H4 (cell line): Measurements from ENCODE around the gene NYAP1. TPM values are rescaled to one million over a fixed set of nuclear protein-coding genes. Genes with fewer than 3 reads are reported as not detected.
"Not testable (repeated sequence)": the region's sequence is repeated elsewhere in the genome, so short reads cannot be mapped to it uniquely, and the experiment has no call there.

Source experiments
- DNase-seq: peaks from one replicate; pipeline ENCODE4 v3.0.0-alpha.2; 2015; ENCODE audit warnings: low spot score
- total RNA-seq: library from RNA; depleted of rRNA; stranded (reverse); fragments of >200 nt; shearing (Covaris generic); gene quantifications from 2 replicates; pipeline ENCODE4 v1.2.3, GENCODE V29; 2014

NYAP1 gene
- total RNA-seq, 1 experiment from 2014 or later, result not detected

DNA sequence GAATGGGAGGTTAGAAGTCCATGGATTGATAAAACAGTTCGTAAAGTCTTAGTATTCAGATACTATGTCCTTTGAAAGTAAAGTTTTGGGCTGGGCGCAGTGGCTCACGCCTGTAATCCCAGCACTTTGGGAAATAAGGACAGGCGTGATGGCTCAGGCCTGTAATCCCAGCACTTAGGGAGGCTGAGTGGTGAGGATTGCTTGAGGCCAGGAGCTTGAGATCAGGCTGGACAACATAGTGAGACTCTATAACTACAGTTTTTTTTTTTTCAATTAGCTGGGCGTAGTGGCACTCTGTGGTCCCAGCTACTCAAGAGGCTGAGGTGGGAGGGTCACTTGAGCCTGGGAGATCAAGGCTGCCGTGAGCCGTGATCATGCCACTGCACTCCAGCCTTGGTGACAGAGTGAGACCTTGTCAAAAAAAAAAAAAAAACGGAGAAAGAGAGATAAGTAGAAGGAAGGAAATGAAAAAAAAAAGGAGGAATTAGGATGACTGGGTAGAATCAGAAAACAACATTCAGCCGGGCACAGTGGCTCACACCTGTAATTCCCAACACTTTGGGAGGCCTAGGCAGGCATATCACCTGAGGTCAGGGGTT, 29.6 kb downstream of the NYAP1 start:
- DNase-seq, result no peak

DNA sequence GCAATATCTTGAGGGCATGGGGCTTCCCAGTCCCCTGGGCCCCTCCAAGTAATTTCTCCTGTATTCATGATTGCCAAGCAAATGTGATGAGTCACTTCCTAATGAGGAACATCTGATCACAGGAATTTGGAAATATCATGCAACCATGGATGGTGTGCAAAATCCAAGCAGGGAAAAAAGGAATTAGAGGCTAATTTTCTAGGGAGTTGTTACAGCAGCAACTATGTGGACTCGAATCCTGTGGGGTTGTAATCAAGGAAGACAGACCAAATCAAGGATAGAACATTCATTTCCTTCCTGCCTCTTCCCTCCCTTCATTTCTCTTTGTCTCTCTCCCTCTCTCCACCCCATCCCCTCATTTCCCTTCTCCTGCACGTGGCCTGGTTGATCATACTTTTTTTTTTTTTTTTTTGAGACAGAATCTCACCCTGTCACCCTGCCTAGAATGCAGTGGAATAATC, 31.4 kb downstream of the NYAP1 start:
- peak; percentile 47 for DNase-seq

DNA sequence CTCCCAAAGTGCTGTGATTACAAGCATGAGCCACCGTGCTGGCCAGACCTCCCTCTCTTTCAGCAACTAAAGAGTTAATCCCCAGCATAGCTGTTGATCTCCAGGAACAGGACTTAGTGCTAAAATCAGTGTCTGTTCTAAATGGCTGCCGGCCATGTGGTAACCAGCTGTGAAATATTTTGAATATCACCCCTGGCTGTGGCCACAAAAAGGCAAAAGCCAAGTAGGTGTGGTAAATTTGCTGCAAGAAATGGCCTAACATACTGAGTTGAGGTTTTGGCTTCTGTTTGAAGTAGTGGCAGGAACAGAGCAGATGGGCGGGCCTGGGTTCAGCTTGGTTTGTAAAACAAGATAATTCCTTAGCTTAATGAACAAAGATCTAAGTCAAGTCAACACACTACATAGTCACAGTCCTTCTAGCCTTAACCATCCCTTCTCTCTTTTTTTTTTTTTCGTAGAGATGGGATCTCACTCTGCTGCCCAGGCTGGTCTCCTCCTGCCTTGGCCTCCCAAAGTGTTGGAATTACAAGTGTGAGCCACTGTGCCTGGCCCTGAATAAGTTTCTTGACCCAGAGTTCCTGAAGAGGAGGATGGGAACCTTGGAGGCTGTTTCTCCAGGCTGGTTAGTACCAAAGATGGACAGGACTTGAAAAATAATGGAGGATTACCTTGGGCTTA, 32.5 kb downstream of the NYAP1 start:
- peak; percentile 97 for DNase-seq

GRCh38 chr7:100517305-100517704, 33.6 kb downstream of the NYAP1 start:
- no peak for DNase-seq

- no peak for DNase-seq
Observed at GRCh38 chr7:100519580-100519979, 35.9 kb downstream of the NYAP1 start.

DNA sequence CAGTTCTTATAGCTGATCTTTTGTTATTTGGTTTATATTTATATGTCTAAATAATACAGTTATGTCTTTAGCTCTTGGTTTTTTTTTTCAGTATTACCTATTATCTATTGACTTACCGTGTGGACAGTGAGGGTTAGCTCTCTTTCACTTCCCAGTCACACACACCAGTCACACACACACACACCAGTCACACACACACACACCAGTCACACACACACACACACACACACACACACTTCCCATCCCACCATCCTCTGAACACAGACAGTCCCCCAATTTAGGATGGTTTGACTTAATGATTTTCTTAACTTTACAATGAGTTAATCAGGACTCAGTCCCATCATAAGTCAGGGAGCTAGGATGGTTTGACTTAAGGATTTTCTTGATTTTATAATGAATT, 36.4 kb downstream of the NYAP1 start:
- DNase-seq, result no peak

GRCh38 chr7:100521076-100521475, 37.3 kb downstream of the NYAP1 start:
- no peak for DNase-seq

DNA sequence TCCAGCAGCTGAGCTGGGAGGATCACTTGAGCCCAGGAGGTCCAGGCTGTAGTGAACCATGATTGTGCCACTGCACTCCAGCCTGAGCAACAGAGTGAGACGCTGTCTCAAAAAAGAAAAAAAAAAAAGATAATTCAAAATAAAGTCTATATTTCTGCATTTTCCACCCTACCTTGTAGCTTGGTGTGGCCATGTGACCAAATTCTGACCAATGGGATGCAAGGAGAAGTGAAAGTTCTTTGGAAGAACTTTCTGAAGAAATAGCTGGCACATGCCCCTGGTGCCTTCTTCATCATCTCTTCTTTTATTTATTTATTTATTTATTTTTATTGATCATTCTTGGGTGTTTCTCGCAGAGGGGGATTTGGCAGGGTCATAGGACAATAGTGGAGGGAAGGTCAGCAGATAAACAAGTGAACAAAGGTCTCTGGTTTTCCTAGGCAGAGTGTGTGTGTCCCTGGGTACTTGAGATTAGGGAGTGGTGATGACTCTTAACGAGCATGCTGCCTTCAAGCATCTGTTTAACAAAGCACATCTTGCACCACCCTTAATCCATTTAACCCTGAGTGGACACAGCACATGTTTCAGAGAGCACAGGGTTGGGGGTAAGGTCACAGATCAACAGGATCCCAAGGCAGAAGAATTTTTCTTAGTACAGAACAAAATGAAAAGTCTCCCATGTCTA, 38.3 kb downstream of the NYAP1 start:
- DNase-seq, result not testable (repeated sequence)

- not testable (repeated sequence) for DNase-seq
Observed at GRCh38 chr7:100523192-100523591, 39.5 kb downstream of the NYAP1 start.

- not testable (repeated sequence) for DNase-seq
Observed at GRCh38 chr7:100528108-100528866, 44.6 kb downstream of the NYAP1 start.

DNA sequence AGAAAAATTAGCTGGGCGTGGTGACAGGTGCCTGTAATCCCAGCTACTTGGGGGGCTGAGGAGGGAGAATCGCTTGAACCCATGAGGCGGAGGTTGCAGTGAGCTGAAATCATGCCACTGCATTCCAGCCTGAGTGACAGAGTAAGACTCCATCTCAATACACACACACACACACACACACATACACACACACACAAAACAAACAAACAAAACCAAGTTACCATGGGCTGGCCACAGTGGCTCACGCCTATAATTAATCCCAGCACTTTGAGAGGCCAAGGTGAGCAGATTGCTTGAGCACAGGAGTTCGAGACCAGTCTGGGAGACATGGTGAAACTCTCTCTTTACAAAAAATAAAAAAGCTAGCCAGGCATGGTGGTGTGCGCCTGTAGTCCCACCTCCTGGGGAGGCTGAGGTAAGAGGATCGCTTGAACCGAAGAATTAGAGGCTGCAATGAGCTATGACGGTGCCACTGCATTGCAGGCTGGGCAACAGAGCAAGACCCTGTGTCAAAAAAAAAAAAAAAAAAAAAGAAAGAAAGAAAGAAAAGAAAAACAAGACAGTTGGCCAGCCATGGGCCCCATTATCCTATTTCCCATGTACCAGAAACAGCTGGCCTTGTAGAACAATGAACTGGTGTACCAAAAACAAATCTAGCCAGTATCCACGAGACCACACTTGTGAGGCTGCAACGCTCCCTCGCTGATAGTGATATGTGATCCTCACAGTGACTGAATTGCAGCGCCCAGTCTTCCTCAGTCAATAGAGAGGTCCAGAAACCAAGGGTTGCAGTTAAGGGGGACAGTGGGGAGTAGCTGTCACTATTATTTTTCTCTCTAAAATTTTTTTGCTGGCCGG, 48.7 kb downstream of the NYAP1 start:
- DNase-seq, result no peak

DNA sequence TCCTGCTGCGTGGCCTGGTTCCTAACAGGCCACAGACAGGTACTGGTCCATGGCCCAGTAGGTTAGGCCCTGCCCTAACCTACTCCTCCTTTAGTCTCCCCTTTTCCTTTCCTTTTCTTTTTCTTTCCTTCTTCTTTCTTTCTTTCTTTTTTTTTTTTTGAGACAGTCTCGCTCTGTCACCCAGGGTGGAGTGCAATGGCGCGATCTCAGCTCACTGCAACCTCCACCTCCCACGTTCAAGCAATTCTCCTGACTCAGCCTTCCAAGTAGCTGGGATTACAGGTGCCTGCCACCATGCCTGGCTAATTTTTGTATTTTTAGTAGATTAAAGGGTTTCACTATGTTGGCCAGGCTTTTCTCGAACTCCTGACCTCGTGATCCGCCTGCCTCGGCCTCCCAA, 52.3 kb downstream of the NYAP1 start:
- not testable (repeated sequence) for DNase-seq

DNA sequence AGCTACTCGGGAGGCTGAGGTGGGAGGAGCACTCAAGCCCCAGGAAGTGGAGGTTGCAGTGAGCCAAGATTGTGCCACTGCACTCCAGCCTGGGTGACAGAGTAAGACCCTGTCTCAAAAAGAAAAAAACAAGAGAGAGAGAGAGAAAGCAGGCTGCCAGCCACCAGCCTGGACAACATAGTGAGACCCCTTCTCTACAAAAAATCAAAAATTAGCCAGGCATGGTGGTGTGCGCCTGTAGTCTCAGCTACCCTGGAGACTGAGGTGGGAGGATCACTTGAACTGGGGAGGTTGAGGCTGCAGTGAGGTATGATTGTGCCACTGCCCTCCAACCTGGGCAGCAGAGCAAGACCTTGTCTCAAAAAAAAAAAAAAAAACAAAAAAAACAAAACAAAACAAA, 53.0 kb downstream of the NYAP1 start:
- DNase-seq, result not testable (repeated sequence)

DNA sequence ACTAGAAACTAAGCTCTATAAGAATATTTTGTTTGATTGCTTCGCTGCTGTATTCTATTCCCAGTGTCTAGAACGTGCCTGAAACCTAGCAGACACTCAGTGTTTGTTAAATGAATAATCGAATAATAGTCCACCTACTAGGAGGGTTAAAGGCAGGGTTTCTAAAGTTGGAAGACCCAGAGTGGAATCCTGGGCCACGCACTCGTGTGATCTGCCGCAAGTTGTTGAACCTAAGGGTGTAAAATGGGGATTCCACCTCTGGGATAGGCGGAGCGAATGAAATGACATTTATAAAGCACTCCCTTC, 54.6 kb downstream of the NYAP1 start:
- no peak for DNase-seq

DNA sequence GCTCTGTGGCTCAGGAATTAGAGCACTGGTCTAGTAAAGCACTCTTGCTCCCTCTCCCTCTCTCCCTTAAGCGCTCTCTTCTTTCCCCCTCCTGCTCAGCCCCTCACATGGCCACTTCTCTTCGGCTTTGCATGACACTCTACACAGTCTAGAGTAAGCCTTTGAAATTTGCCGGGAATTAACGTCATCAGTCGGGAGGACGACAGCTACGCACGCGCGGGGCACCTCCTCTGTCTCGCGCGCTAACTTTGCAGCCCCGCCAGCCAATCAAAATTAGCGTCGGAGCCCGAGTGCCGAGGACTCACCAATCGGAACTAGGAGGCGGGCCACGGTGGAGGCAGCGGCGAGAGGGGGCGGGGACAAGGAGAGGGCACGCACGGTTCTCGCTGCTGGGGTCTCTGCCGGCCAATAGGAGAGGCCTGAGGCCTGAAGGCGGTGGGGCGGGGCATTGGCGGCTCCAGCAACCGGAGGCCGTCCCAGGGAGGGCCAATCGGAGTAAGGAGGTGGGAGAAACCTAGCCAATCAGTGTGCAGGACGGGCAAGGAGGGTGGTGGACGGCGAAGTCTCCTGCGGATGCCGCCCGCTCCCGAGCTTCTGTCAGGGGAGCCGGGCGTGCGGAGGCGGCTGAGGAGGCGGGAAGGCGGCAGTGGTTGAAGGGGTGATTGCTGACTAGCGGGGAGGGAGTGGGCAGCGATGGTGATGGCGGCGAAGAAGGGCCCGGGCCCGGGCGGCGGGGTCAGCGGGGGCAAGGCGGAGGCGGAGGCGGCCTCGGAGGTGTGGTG, 55.1 kb downstream of the NYAP1 start, which contains the start of gene AGFG2:
Gene AGFG2, plus strand, starts transcription at position 550 of the 782 bp plus-strand sequence. Its CDS starts 144 bp downstream, at position 694.
- peak; percentile 100 for DNase-seq

DNA sequence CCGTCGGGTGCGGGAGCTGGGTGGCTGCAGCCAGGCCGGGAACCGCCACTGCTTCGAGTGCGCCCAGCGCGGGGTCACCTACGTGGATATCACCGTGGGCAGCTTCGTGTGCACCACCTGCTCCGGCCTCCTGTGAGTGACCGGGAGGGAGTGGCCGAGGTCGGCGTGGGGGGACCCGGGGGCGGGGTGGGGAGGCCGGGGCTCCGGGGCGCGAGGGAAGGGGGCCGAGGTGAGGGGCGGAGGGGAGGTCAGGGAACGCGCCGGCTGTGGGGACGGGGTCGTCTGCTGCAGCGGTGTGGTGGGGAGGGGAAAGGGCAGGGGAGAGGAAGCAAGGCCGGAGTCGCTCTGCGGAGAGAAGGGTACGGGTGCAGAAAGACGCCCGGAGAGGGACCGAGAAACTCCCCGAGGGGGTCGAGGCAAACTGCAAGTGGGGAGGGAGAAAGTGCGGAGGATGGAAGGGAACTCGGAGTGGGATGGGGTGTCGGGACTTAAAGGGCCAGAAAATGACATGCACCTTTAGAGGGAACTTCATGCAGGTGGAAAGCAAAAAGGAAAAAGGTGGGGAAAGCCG, 55.8 kb downstream of the NYAP1 start:
- DNase-seq, result no peak

- no peak for DNase-seq
Observed at GRCh38 chr7:100540073-100540723, 56.5 kb downstream of the NYAP1 start.

GRCh38 chr7:100541309-100541708, 57.6 kb downstream of the NYAP1 start:
- not testable (repeated sequence) for DNase-seq

DNA sequence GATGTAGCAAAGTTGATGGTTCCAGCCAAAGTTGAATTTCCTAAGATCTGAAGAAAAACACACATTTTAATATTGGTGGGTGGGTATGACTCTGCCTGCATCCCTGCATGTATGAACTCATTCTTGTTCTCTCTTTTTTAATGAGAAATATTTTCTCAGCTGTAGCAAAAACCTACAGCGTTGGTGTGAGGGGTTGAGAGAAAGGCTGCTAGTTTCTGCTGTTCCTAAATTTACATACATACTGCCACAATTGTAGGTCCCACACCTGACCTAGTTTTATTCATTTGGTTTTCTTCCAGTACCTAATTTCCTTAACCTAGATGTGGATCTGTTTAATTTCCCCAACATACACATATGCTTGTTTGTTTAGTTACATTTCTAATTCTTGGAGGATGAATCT, 59.9 kb downstream of the NYAP1 start:
- DNase-seq, result no peak

- DNase-seq, result no peak
Observed at GRCh38 chr7:100544386-100544785, 60.7 kb downstream of the NYAP1 start.
